Measurements from ENCODE around the gene FECH.

FECH gene

DNA sequence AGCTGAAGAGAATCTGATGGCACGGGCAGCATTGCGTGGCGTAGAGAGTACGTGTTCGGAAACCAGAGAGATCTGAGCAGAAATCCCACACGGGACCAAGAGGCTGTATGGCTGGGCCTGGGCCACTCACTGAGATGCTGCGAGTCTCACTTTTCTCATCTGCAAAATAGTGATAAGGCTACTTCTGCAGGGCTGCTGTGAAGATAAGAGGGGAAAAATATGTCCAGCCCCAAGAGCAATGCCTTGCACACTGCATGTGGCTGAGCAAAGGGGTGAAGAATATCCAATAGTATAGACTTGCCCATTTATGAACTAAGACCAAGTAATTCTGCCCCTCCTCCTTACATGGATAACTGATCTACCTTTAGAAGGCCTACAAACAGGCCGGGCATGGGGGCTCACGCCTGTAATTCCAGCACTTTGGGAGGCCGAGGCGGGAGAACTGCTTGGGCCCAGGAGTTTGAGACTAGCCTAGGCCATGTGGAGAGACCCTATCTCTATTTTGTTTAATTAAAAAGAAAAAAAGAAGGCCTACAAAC is 3.1 kb downstream of the FECH start:
- H3K4me3 ChIP-seq (replicated peaks in 1 of 2; ENCODE audit: low read depth in 2 of 2, low read length in 2 of 2): no peak overlapping the region
- no peak for DNase-seq (ENCODE audit: low read depth in 2 of 2)
- TF ChIP-seq, protein P1, sequence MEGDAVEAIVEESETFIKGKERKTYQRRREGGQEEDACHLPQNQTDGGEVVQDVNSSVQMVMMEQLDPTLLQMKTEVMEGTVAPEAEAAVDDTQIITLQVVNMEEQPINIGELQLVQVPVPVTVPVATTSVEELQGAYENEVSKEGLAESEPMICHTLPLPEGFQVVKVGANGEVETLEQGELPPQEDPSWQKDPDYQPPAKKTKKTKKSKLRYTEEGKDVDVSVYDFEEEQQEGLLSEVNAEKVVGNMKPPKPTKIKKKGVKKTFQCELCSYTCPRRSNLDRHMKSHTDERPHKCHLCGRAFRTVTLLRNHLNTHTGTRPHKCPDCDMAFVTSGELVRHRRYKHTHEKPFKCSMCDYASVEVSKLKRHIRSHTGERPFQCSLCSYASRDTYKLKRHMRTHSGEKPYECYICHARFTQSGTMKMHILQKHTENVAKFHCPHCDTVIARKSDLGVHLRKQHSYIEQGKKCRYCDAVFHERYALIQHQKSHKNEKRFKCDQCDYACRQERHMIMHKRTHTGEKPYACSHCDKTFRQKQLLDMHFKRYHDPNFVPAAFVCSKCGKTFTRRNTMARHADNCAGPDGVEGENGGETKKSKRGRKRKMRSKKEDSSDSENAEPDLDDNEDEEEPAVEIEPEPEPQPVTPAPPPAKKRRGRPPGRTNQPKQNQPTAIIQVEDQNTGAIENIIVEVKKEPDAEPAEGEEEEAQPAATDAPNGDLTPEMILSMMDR (IDR thresholded peaks at IDR 0.05; ENCODE audit: low read depth, low read length): no peak

DNA sequence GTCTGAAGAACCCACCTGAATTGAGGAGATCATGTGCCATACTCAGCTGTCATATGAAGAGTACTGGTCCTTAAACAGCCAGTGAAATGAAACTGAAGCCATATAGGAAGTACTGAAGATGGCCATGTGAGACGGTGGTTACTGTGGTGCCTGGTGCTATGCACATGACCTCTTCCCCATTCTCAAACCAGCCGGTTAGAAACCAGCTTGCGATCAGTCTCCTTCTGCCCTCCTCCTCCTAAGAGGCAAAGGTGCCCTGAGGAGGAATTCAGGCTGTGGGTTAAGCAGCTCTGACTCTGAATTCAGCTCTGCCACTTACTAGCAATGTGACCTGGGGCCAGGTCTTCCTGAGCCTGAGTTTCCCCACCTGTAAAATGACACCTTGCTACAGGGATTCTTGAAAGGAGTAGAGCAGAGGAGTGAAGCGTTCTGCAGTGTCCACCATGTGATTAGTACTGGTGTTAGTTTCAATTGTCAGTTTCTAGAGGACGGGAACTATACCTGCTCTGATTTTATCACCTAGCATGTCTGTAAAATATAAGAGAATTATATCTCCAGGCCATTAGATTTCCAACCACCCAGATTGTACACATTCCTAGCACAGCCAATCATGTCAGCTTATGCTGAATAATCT is 5.1 kb downstream of the FECH start:
- no peak for DNase-seq (ENCODE audit: low read depth in 2 of 2)
- H3K4me3 ChIP-seq (replicated peaks in 1 of 2; ENCODE audit: low read depth in 2 of 2, low read length in 2 of 2): no peak overlapping the region
- TF ChIP-seq, protein P1 (IDR thresholded peaks at IDR 0.05; ENCODE audit: low read depth, low read length): no peak

DNA sequence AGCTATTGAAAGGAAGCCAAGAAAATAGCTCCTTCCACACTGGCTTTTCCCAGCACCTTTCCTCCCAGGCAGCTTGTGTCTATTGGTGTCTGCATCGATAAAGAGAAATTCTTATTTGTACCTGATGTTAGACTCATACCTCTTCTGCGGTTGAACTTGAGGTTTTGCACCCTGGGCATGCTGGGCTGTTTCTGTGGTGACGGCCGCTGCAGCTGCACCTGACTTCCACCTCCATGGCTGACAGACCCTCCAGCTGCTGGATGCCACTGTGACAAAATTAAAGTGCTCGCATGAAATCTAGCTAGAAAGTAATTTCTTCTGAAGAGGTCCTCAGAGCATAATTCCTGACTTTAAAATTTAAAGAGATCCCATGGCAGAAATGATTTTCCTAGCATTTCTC is 6.6 kb downstream of the FECH start:
- no peak overlapping the region for H3K4me3 ChIP-seq (replicated peaks in 1 of 2; ENCODE audit: low read depth in 2 of 2, low read length in 2 of 2)
- DNase-seq (ENCODE audit: low read depth in 2 of 2): no peak
- TF ChIP-seq, protein P1 (IDR thresholded peaks at IDR 0.05; ENCODE audit: low read depth, low read length): no peak

DNA sequence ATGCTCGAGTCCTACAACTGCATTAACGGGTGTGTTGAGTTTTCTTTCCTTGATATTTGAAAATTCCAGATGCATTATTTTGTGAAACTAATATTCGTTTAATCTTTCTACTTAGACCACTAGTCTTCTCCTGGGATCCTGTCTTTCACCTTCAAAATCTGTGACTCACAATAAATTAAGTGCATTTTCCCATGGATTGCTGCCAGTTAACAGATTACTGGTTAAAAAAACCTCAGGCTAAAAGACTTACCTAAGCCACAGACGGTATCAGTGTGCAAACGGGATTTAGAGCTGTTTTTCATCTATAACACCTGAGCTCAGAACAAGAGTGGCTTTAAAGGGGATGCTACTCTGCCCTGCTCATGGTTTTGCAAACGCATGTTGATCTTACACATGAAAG is 10.2 kb downstream of the FECH start:
- no peak overlapping the region for H3K4me3 ChIP-seq (replicated peaks in 1 of 2; ENCODE audit: low read depth in 2 of 2, low read length in 2 of 2)
- TF ChIP-seq, protein P1 (IDR thresholded peaks at IDR 0.05; ENCODE audit: low read depth, low read length): no peak

DNA sequence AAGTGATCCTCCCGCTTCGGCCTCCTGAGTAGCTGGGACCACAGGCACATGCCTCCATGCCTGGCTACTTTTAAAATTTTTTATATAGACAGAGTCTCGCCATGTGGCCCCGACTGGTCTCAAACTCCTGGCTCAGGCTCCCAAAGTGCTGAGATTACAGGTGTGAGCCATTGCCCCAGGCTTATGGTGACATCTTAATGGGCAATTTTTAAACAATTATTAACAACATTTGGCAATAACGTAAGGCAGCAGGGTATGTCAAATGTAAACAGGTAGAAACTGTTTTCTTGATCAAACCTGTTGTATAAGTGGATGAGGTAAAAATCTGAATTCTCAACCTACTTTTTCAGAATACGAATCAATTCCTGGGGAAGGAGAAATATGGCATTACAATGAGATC is 11.0 kb downstream of the FECH start:
- no peak overlapping the region for H3K4me3 ChIP-seq (replicated peaks in 1 of 2; ENCODE audit: low read depth in 2 of 2, low read length in 2 of 2)
- DNase-seq (ENCODE audit: low read depth in 2 of 2): no peak
- TF ChIP-seq, protein P1 (IDR thresholded peaks at IDR 0.05; ENCODE audit: low read depth, low read length): no peak

More for the DNA sequence above, 10.2 kb downstream of the FECH start:
- no peak for DNase-seq (ENCODE audit: low read depth in 2 of 2)

DNA sequence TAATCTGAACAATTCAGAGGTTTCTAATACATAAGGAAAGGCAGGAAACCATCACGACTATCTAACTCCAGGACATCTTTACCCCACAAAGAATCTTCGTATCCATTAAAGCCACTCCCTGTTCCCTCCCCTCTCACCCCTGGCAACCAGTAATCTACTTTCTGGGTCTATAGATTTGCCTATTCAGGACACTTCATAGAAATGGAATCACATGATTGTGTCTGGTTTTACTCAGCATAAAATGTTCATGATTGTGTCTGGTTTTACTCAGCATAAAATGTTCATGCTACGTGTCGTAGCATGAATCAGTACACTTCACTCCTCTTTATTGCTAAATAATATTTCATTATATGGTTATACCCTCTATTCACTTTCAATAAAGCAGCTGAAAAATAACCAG is 11.6 kb downstream of the FECH start:
- no peak overlapping the region for H3K4me3 ChIP-seq (replicated peaks in 1 of 2; ENCODE audit: low read depth in 2 of 2, low read length in 2 of 2)
- DNase-seq (ENCODE audit: low read depth in 2 of 2): no peak
- TF ChIP-seq, protein P1 (IDR thresholded peaks at IDR 0.05; ENCODE audit: low read depth, low read length): no peak

DNA sequence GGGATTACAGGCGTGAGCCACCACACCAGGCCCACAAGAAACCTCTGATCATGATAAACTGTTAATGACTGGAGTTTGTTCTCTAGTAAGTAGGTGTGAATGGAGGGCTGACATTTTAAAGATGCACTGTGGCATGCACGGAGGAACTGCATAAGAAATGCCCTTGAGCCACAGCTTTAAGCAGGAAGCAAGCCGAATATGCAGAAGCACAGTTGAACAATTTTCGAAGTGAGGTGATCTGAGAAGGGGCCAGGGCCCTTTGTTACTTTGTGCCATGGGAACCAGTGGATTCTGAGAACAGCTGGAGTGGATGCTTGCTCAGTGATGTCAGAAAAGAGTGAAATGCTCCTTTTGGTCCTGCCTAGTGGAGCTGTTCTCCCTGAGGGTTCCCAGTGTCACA is 16.3 kb downstream of the FECH start:
- no peak overlapping the region for H3K4me3 ChIP-seq (replicated peaks in 1 of 2; ENCODE audit: low read depth in 2 of 2, low read length in 2 of 2)
- TF ChIP-seq, protein P1 (IDR thresholded peaks at IDR 0.05; ENCODE audit: low read depth, low read length): no peak
- no peak for DNase-seq (ENCODE audit: low read depth in 2 of 2)

All from cardiac fibroblast (primary cell).